ENCODE data around the gene P4HTM. TPM values are rescaled to one million over a fixed set of nuclear protein-coding genes. Genes with fewer than 3 reads are reported as not detected.

Gene P4HTM
- total RNA-seq, 1 experiment from 2014 or later, result 49.1 TPM

DNA sequence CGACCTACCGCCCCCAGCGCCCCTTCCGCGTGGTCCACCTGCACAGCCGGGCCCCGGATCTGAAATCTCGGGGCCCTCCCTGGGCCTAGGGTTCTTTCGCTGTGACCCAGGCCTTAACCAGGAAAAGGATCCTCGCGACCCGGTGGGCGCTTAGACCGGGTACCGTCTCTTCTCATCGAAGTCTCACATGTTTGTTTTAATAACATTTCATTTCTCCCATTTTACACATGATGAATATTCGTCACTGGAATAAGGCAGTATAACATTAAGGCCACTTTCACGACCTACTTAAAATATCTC lies 28.6 kb downstream of the P4HTM start:
- Histone ChIP-seq H3K36me3 (ENCODE audit: low read depth) (no peaks in the 10 kb centered on the region), H3K79me2 (ENCODE audit: low read depth) (peaks cover 38% of the 10 kb centered on the region), H3K4me2 (peak overlapping the region; percentile 92), H3K4me1 (replicated peaks; ENCODE audit: insufficient read depth) (peaks cover 28% of the 10 kb centered on the region), H3K27me3 (ENCODE audit: insufficient read depth, low read depth) (no peaks in the 10 kb centered on the region), H2AFZ (peak overlapping the region; percentile 80), H4K20me1 (ENCODE audit: insufficient read depth) (no peaks in the 10 kb centered on the region; the same call in 1 of the 2 replicates), H3K4me3 (peak overlapping the region; percentile 70), H3K27ac (peak overlapping the region; percentile 46), H3K9me3 (ENCODE audit: insufficient read depth, low read depth) (no peaks in the 10 kb centered on the region), H3K9me2 (ENCODE audit: insufficient read depth) (no peaks in the 10 kb centered on the region), H3F3A (ENCODE audit: insufficient read depth, low read depth) (peaks cover 45% of the 10 kb centered on the region)
- no peak for TF ChIP-seq EZH2 (IDR thresholded peaks at IDR 0.05; ENCODE audit: low read depth)
- TF ChIP-seq, protein P1, sequence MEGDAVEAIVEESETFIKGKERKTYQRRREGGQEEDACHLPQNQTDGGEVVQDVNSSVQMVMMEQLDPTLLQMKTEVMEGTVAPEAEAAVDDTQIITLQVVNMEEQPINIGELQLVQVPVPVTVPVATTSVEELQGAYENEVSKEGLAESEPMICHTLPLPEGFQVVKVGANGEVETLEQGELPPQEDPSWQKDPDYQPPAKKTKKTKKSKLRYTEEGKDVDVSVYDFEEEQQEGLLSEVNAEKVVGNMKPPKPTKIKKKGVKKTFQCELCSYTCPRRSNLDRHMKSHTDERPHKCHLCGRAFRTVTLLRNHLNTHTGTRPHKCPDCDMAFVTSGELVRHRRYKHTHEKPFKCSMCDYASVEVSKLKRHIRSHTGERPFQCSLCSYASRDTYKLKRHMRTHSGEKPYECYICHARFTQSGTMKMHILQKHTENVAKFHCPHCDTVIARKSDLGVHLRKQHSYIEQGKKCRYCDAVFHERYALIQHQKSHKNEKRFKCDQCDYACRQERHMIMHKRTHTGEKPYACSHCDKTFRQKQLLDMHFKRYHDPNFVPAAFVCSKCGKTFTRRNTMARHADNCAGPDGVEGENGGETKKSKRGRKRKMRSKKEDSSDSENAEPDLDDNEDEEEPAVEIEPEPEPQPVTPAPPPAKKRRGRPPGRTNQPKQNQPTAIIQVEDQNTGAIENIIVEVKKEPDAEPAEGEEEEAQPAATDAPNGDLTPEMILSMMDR (conservative IDR thresholded peaks at IDR 0.05), result no peak
- BruUV-seq (replicated peaks), result no TSS peak
- DNase-seq, result no peak
- ChIA-PET CTCF (no interaction called here), POLR2A (ENCODE audit: unreplicated experiment) (interaction anchor here (0.6 kb wide), 1 partner anchor 71 kb away, joined by 4 read pairs; no protein-coding TSS in a partner anchor)
- intact Hi-C loops (cut with micrococcal nuclease; ENCODE audit: unreplicated experiment), result no loop called here

DNA sequence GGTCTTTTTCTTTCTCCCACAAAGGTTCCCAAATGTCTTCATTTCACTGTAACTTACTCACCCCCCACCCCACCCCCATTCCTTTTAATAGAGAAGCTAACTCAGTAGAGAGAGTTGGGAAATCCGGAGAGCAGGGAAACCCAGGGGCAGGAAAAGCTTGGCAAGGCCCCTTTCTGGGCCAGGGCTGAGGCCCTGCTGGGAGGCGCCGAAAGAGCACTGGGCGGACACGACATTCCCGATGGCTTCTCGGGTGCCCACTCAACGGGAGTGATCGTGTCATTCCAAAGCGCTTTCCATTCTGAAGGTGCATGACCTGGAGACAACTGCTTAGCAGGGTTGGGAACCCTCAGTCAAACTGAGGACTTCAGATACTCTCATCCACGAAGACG lies 29.9 kb downstream of the P4HTM start:
- peak overlapping the region; percentile 70 for H3K4me3 ChIP-seq
- no peaks in the 10 kb centered on the region for H3K36me3 ChIP-seq (ENCODE audit: low read depth)
- BruUV-seq (replicated peaks), result no TSS peak
- peaks cover 50% of the 10 kb centered on the region for H3F3A ChIP-seq (ENCODE audit: insufficient read depth, low read depth)
- no peaks in the 10 kb centered on the region for H3K9me2 ChIP-seq (ENCODE audit: insufficient read depth)
- intact Hi-C loops (cut with micrococcal nuclease; ENCODE audit: unreplicated experiment), result no loop called here
- H3K27ac ChIP-seq, result no peak overlapping the region
- peaks cover 30% of the 10 kb centered on the region for H3K4me1 ChIP-seq (replicated peaks; ENCODE audit: insufficient read depth)
- H3K4me2 ChIP-seq, result peak overlapping the region; percentile 92
- TF ChIP-seq, protein P1 (conservative IDR thresholded peaks at IDR 0.05), result no peak
- TF ChIP-seq EZH2 (IDR thresholded peaks at IDR 0.05; ENCODE audit: low read depth), result no peak
- ChIA-PET CTCF (interaction anchor here (0.6 kb wide), 1 partner anchor 34 kb away, joined by 15 read pairs; no protein-coding TSS in a partner anchor), POLR2A (ENCODE audit: unreplicated experiment) (interaction anchor here (0.5 to 3.7 kb wide), 4 partner anchors 13 to 74 kb away, joined by 3 to 22 read pairs (median 8); partner anchors contain the start of genes QRICH1 and WDR6)
- H3K79me2 ChIP-seq (ENCODE audit: low read depth), result peaks cover 44% of the 10 kb centered on the region
- no peaks in the 10 kb centered on the region for H3K27me3 ChIP-seq (ENCODE audit: insufficient read depth, low read depth)
- DNase-seq, result no peak
- H4K20me1 ChIP-seq (ENCODE audit: insufficient read depth), result no peaks in the 10 kb centered on the region
- H2AFZ ChIP-seq, result no peak overlapping the region
- H3K9me3 ChIP-seq (ENCODE audit: insufficient read depth, low read depth), result no peaks in the 10 kb centered on the region

DNA sequence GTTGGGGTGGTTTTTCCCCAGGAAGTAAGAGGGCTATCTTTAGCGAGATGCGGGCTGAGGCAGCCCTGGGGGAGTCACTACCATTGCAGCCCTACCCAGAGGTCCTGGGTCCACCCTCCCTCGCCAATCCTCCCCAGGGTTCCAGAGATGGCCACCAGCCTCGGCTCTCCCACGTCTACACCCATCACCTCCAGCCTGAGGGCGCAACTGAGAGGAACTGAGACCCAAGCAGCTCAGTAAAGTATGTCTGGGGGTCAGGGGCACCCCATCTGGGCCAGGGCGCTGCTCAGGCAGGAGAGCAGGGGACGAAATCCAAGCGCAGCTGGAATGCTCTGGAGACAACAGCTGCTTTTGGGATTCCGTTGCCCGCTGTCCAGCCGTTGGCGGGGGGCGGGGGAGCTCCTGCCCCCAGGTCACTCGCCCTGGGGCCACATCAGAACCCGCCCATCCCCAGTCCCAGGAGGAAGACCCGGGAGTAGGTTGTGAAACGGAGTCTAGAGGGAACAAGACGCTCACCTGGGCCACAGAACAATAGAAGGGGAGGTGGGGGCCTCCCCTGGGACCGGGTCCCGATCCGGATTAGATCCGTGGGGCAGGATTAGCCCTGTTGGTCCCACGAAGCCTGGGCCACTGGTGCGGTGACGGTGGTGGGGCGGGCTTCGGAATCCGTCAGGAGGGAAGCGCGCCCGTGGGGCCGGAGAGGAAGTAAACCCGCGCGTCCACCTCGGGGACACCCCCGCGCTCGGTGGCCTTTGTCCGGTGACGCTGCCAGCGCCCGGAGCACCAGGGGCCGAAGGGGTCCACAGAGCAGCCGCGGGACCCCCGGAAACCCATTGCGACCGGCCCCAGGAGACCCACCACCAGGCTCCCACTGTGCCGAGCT lies 30.5 kb downstream of the P4HTM start:
- Histone ChIP-seq H3K9me3 (ENCODE audit: insufficient read depth, low read depth) (no peaks in the 10 kb centered on the region), H3K9me2 (ENCODE audit: insufficient read depth) (no peaks in the 10 kb centered on the region), H3K4me1 (replicated peaks; ENCODE audit: insufficient read depth) (peaks cover 30% of the 10 kb centered on the region), H3K79me2 (ENCODE audit: low read depth) (peaks cover 49% of the 10 kb centered on the region), H3F3A (ENCODE audit: insufficient read depth, low read depth) (peaks cover 51% of the 10 kb centered on the region), H3K36me3 (ENCODE audit: low read depth) (no peaks in the 10 kb centered on the region), H3K27ac (peak overlapping the region; percentile 50), H2AFZ (peak overlapping the region; percentile 72), H4K20me1 (ENCODE audit: insufficient read depth) (no peaks in the 10 kb centered on the region), H3K4me3 (peak overlapping the region; percentile 70), H3K27me3 (ENCODE audit: insufficient read depth, low read depth) (no peaks in the 10 kb centered on the region), H3K4me2 (peak overlapping the region; percentile 92)
- DNase-seq, result peak in 1 of 2 experiments; percentile 57
- intact Hi-C loops (cut with micrococcal nuclease; ENCODE audit: unreplicated experiment), result no loop called here
- TSS peak; percentile 74 for BruUV-seq (replicated peaks)
- ChIA-PET CTCF (interaction anchor here (0.6 kb wide), 1 partner anchor 35 kb away, joined by 15 read pairs; no protein-coding TSS in a partner anchor), POLR2A (ENCODE audit: unreplicated experiment) (interaction anchor here (0.5 to 3.7 kb wide), 7 partner anchors 13 to 557 kb away, joined by 3 to 22 read pairs (median 6); partner anchors contain the start of genes IP6K2, QRICH1 and WDR6)
- TF ChIP-seq, protein P1 (conservative IDR thresholded peaks at IDR 0.05), result no peak
- TF ChIP-seq EZH2 (IDR thresholded peaks at IDR 0.05; ENCODE audit: low read depth), result no peak
